Measurements from ENCODE around the gene ARRDC4.
"Not testable (repeated sequence)": the region's sequence is repeated elsewhere in the genome, so short reads cannot be mapped to it uniquely, and the experiment has no call there.

DNA sequence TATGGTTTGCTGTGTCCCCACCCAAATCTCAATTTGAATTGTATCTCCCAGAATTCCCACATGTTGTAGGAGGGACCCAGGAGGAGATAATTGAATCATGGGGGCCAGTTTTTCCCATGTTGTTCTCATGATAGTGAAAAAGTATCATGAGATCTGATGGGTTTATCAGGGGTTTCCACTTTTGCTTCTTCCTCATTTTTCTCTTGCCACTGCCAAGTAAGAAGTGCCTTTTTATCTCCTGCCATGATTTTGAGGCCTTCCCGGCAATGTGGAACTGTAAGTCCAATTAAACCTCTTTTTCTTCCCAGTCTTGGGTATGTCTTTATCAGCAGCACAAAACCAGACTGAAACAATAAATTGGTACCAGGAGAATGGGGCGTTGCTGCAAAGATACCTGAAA, 25.5 kb downstream of the ARRDC4 start:
- TF ChIP-seq, protein P1, sequence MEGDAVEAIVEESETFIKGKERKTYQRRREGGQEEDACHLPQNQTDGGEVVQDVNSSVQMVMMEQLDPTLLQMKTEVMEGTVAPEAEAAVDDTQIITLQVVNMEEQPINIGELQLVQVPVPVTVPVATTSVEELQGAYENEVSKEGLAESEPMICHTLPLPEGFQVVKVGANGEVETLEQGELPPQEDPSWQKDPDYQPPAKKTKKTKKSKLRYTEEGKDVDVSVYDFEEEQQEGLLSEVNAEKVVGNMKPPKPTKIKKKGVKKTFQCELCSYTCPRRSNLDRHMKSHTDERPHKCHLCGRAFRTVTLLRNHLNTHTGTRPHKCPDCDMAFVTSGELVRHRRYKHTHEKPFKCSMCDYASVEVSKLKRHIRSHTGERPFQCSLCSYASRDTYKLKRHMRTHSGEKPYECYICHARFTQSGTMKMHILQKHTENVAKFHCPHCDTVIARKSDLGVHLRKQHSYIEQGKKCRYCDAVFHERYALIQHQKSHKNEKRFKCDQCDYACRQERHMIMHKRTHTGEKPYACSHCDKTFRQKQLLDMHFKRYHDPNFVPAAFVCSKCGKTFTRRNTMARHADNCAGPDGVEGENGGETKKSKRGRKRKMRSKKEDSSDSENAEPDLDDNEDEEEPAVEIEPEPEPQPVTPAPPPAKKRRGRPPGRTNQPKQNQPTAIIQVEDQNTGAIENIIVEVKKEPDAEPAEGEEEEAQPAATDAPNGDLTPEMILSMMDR (IDR thresholded peaks at IDR 0.05) = not testable (repeated sequence)
- TF ChIP-seq POLR2A (IDR thresholded peaks at IDR 0.05) = not testable (repeated sequence)

Data from esophagus squamous epithelium (tissue), 4 donors.